ENCODE results near the gene CYLC2. TPM values are rescaled to one million over a fixed set of nuclear protein-coding genes. Genes with fewer than 3 reads are reported as not detected.

The CYLC2 gene
- total RNA-seq, 2 experiments from 2014 or later: not detected

DNA sequence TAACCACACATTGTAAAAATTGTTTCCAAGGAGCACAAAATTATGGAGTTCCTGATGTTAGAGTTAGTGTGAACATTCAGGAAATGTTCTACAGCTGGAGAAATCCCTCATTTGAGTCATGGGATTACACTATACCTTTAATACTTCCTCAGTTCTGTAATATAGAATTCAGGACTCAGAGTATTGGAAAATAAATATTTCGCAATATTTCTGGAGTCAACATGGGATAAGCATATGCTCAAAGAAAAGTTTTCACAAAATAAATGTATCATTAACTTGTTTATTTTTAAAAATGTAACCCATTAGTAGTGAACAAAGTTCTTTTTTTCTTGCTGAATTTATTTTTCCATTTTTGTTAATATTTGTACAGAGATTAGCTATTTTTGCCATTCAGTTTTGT, 8.6 kb downstream of the CYLC2 start:
- no peak overlapping the region for H3K4me2 ChIP-seq (ENCODE audit: low read length)
- H3K9me3 ChIP-seq (ENCODE audit: low read length): no peaks in the 10 kb centered on the region
- H3K4me3 ChIP-seq (ENCODE audit: low read depth, low read length, poor library complexity, severe bottlenecking): no peak overlapping the region
- H3K9me2 ChIP-seq (ENCODE audit: insufficient read depth, low read length): no peaks in the 10 kb centered on the region
- POLR2A ChIA-PET: no interaction called here
- CTCF ChIA-PET (ENCODE audit: unreplicated experiment): no interaction called here
- H3K27ac ChIP-seq (ENCODE audit: low read depth, low read length, poor library complexity, severe bottlenecking): no peak overlapping the region
- H3K79me2 ChIP-seq (ENCODE audit: insufficient read depth, low read depth, low read length): no peaks in the 10 kb centered on the region
- intact Hi-C loops (cut with micrococcal nuclease; ENCODE audit: unreplicated experiment): no loop called here
- DNase-seq (ENCODE audit: low spot score): no peak
- TF ChIP-seq EZH2phosphoT487 (IDR thresholded peaks at IDR 0.05; ENCODE audit: borderline replicate concordance, low read depth, low read length): no peak
- TF ChIP-seq, protein P1, sequence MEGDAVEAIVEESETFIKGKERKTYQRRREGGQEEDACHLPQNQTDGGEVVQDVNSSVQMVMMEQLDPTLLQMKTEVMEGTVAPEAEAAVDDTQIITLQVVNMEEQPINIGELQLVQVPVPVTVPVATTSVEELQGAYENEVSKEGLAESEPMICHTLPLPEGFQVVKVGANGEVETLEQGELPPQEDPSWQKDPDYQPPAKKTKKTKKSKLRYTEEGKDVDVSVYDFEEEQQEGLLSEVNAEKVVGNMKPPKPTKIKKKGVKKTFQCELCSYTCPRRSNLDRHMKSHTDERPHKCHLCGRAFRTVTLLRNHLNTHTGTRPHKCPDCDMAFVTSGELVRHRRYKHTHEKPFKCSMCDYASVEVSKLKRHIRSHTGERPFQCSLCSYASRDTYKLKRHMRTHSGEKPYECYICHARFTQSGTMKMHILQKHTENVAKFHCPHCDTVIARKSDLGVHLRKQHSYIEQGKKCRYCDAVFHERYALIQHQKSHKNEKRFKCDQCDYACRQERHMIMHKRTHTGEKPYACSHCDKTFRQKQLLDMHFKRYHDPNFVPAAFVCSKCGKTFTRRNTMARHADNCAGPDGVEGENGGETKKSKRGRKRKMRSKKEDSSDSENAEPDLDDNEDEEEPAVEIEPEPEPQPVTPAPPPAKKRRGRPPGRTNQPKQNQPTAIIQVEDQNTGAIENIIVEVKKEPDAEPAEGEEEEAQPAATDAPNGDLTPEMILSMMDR (conservative IDR thresholded peaks at IDR 0.05; ENCODE audit: low read length): no peak
- no TSS peak for BruUV-seq (replicated peaks)
- H3K36me3 ChIP-seq (ENCODE audit: insufficient read depth, low read length): no peaks in the 10 kb centered on the region
- H3K4me1 ChIP-seq (ENCODE audit: insufficient read depth, low read length, poor library complexity, severe bottlenecking): no peaks in the 10 kb centered on the region
- H4K20me1 ChIP-seq (ENCODE audit: insufficient read depth, low read length): no peaks in the 10 kb centered on the region
- H2AFZ ChIP-seq (ENCODE audit: low read length): no peak overlapping the region

DNA sequence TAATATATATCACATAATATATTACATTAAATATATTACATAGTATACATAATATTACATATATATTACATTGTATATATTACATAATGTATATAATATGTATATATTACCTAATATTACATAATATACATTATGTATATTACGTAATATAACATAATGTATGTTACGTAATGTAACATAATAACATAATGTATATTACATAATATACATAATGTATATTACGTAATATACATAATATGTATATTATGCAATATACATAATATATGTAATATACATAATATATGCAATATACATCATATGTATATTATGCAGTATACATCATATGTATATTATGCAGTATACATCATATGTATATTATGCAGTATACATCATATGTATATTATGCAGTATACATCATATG, 19.1 kb downstream of the CYLC2 start:
- H3K36me3 ChIP-seq (ENCODE audit: insufficient read depth, low read length): no peaks in the 10 kb centered on the region
- H3K9me2 ChIP-seq (ENCODE audit: insufficient read depth, low read length): no peaks in the 10 kb centered on the region
- no peaks in the 10 kb centered on the region for H3K9me3 ChIP-seq (ENCODE audit: low read length)
- H3K27ac ChIP-seq (ENCODE audit: low read depth, low read length, poor library complexity, severe bottlenecking): no peak overlapping the region
- H3K4me3 ChIP-seq (ENCODE audit: low read depth, low read length, poor library complexity, severe bottlenecking): no peak overlapping the region
- TF ChIP-seq, protein P1 (conservative IDR thresholded peaks at IDR 0.05; ENCODE audit: low read length): no peak
- no peak for TF ChIP-seq EZH2phosphoT487 (IDR thresholded peaks at IDR 0.05; ENCODE audit: borderline replicate concordance, low read depth, low read length)
- no peaks in the 10 kb centered on the region for H3K4me1 ChIP-seq (ENCODE audit: insufficient read depth, low read length, poor library complexity, severe bottlenecking)
- no peak overlapping the region for H2AFZ ChIP-seq (ENCODE audit: low read length)
- CTCF ChIA-PET (ENCODE audit: unreplicated experiment): no interaction called here
- intact Hi-C loops (cut with micrococcal nuclease; ENCODE audit: unreplicated experiment): no loop called here
- POLR2A ChIA-PET: no interaction called here
- DNase-seq (ENCODE audit: low spot score): no peak
- no TSS peak for BruUV-seq (replicated peaks)
- no peaks in the 10 kb centered on the region for H3K79me2 ChIP-seq (ENCODE audit: insufficient read depth, low read depth, low read length)
- no peak overlapping the region for H3K4me2 ChIP-seq (ENCODE audit: low read length)
- no peaks in the 10 kb centered on the region for H4K20me1 ChIP-seq (ENCODE audit: insufficient read depth, low read length)

DNA sequence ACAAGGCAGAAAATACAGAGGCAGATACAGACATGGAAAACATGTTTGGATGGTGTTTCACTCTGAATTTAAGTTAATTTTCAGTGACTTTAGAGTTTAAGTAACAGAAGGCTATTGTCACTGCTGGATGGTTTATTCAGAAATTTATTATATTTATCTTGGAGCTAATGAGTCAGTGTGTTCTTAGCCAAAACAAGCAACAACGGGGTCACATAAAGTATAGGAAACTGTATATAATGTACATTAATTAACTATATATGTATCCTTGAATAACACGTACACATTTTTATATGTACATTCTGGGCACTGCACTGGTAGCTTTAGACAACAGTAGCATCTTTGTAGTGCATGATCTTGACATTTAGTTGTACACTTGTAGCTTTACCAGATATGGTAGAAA, 30.7 kb downstream of the CYLC2 start:
- Histone ChIP-seq H3K4me3 (ENCODE audit: low read depth, low read length, poor library complexity, severe bottlenecking) (no peak overlapping the region), H3K27ac (ENCODE audit: low read depth, low read length, poor library complexity, severe bottlenecking) (no peak overlapping the region), H3K79me2 (ENCODE audit: insufficient read depth, low read depth, low read length) (no peaks in the 10 kb centered on the region), H3K4me2 (ENCODE audit: low read length) (no peak overlapping the region), H3K36me3 (ENCODE audit: insufficient read depth, low read length) (no peaks in the 10 kb centered on the region), H3K9me2 (ENCODE audit: insufficient read depth, low read length) (no peaks in the 10 kb centered on the region), H4K20me1 (ENCODE audit: insufficient read depth, low read length) (no peaks in the 10 kb centered on the region), H3K9me3 (ENCODE audit: low read length) (no peaks in the 10 kb centered on the region), H3K4me1 (ENCODE audit: insufficient read depth, low read length, poor library complexity, severe bottlenecking) (no peaks in the 10 kb centered on the region), H2AFZ (ENCODE audit: low read length) (no peak overlapping the region)
- POLR2A ChIA-PET: no interaction called here
- BruUV-seq (replicated peaks): no TSS peak
- DNase-seq (ENCODE audit: low spot score): no peak
- no peak for TF ChIP-seq EZH2phosphoT487 (IDR thresholded peaks at IDR 0.05; ENCODE audit: borderline replicate concordance, low read depth, low read length)
- TF ChIP-seq, protein P1 (conservative IDR thresholded peaks at IDR 0.05; ENCODE audit: low read length): no peak
- intact Hi-C loops (cut with micrococcal nuclease; ENCODE audit: unreplicated experiment): no loop called here
- CTCF ChIA-PET (ENCODE audit: unreplicated experiment): no interaction called here
